Parathyroid adenoma (tissue), 2 donors: Measurements from ENCODE around the gene TEX19.

ENCODE experiments used
- H2AFZ ChIP-seq: fragments of 300-600 bp; sonication (generic); one replicate; pipeline ENCODE4 v1.7.0; 2017; ENCODE audit warnings: antibody characterized with exemption, mild to moderate bottlenecking
- H3K27ac ChIP-seq: fragments of 300-600 bp; sonication (generic); one replicate; pipeline ENCODE4 v1.7.0; 2017
- H3K27me3 ChIP-seq: fragments of 300-600 bp; sonication (generic); one replicate; pipeline ENCODE4 v1.7.0; 2017; ENCODE audit warnings: low read length; ENCODE audit not compliant: control insufficient read depth, insufficient read depth
- H3K36me3 ChIP-seq: fragments of 300-600 bp; sonication (generic); one replicate; pipeline ENCODE4 v1.7.0; 2017; ENCODE audit warnings: low read length; ENCODE audit not compliant: control insufficient read depth, insufficient read depth
- H3K4me1 ChIP-seq: fragments of 300-600 bp; sonication (generic); one replicate; pipeline ENCODE4 v1.7.0; 2017; ENCODE audit warnings: control low read depth
- H3K4me2 ChIP-seq: fragments of 300-600 bp; sonication (generic); one replicate; pipeline ENCODE4 v1.7.0; 2017; ENCODE audit warnings: low read length
- H3K4me3 ChIP-seq: fragments of 300-600 bp; sonication (generic); one replicate; pipeline ENCODE4 v1.7.0; 2017; ENCODE audit warnings: low read depth, low read length
- H3K79me2 ChIP-seq: fragments of 300-600 bp; sonication (generic); one replicate; pipeline ENCODE4 v1.7.0; 2017; ENCODE audit warnings: control low read depth
- H3K9ac ChIP-seq: fragments of 300-600 bp; sonication (generic); one replicate; pipeline ENCODE4 v1.7.0; 2017; ENCODE audit warnings: mild to moderate bottlenecking
- H3K9me3 ChIP-seq: fragments of 300-600 bp; sonication (generic); one replicate; pipeline ENCODE4 v1.7.0; 2017; ENCODE audit warnings: low read length; ENCODE audit not compliant: control insufficient read depth
- TF ChIP-seq, protein P1 (sequence below): fragments of 300-600 bp; sonication (generic); IDR thresholded peaks from one replicate; pipeline ENCODE4 v1.7.0; 2017; ENCODE audit warnings: antibody characterized with exemption, mild to moderate bottlenecking
- donor health status: primary hyperparathyroidism.

TEX19 gene

DNA sequence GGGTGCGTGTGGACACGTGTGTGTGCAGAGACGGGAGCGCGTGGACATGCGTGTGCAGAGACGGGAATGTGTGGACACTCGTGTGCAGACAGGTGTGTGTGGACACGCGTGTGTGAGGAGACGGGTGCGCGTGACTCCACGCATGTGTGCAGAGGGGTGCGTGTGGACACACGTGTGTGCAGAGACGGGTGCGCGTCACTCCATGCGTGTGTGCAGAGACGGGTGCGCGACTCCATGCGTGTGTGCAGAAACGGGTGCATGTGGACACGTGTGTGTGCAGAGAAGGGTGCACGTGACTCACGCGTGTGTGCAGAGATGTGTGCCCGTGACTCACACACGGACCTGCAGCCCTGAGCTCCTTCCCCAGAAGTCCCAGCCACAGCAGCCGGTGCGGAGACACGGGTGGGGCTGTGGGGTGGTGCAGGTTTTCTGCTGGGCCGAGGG is 39.4 kb upstream of the TEX19 start:
- Histone ChIP-seq H3K4me2 (no peak overlapping the region), H2AFZ (no peak overlapping the region)

DNA sequence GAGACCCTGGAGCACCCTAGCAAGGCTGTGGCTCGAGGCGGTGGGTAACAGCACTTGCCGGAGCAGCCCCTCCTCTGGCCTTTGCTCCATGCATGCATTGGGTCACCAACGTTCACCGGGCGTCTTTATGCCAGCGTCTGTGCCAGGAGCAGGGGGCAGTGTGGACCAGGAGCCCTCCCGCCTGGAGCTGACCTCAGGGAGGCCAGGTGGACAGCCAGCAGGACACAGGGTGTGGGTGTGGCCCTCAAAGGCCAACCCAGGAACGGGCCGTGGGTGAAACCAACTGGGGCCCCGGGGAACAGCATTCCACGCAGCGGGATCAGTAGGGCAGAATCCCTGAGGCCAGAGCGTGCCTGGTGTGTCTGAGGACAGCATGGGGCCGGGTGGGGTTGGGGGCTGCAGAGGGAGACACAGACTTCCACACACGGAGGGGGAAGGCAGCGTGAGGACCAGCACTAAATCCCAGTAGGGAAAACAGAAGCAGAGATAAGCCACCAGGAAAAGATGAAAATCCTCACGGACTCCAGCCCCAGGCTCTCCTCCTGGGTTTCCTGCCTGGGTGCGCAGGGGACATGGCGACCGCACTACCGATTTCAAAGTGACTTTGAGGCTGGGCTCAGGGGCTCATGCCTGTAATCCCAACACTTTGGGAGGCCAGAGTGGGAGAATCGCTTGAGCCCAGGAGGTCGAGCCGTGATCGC is 38.8 kb upstream of the TEX19 start:
- no peaks in the 10 kb centered on the region for H3K79me2 ChIP-seq
- peaks cover 4% of the 10 kb centered on the region for H3K27me3 ChIP-seq
- peaks cover 5% of the 10 kb centered on the region for H3K4me1 ChIP-seq
- H3K36me3 ChIP-seq = no peaks in the 10 kb centered on the region
- H3K4me2 ChIP-seq = no peak overlapping the region
- no peaks in the 10 kb centered on the region for H3K9me3 ChIP-seq
- no peak overlapping the region for H2AFZ ChIP-seq
- H3K9ac ChIP-seq = no peak overlapping the region
- TF ChIP-seq, protein P1, sequence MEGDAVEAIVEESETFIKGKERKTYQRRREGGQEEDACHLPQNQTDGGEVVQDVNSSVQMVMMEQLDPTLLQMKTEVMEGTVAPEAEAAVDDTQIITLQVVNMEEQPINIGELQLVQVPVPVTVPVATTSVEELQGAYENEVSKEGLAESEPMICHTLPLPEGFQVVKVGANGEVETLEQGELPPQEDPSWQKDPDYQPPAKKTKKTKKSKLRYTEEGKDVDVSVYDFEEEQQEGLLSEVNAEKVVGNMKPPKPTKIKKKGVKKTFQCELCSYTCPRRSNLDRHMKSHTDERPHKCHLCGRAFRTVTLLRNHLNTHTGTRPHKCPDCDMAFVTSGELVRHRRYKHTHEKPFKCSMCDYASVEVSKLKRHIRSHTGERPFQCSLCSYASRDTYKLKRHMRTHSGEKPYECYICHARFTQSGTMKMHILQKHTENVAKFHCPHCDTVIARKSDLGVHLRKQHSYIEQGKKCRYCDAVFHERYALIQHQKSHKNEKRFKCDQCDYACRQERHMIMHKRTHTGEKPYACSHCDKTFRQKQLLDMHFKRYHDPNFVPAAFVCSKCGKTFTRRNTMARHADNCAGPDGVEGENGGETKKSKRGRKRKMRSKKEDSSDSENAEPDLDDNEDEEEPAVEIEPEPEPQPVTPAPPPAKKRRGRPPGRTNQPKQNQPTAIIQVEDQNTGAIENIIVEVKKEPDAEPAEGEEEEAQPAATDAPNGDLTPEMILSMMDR = no peak
- H3K4me3 ChIP-seq = no peak overlapping the region
- H3K27ac ChIP-seq = no peak overlapping the region

More for the DNA sequence above, 39.4 kb upstream of the TEX19 start:
- no peaks in the 10 kb centered on the region for H3K9me3 ChIP-seq
- H3K9ac ChIP-seq = no peak overlapping the region
- peaks cover 4% of the 10 kb centered on the region for H3K27me3 ChIP-seq
- H3K36me3 ChIP-seq = no peaks in the 10 kb centered on the region
- H3K4me3 ChIP-seq = no peak overlapping the region
- TF ChIP-seq, protein P1 = no peak
- H3K79me2 ChIP-seq = no peaks in the 10 kb centered on the region
- H3K27ac ChIP-seq = no peak overlapping the region
- peaks cover 5% of the 10 kb centered on the region for H3K4me1 ChIP-seq

DNA sequence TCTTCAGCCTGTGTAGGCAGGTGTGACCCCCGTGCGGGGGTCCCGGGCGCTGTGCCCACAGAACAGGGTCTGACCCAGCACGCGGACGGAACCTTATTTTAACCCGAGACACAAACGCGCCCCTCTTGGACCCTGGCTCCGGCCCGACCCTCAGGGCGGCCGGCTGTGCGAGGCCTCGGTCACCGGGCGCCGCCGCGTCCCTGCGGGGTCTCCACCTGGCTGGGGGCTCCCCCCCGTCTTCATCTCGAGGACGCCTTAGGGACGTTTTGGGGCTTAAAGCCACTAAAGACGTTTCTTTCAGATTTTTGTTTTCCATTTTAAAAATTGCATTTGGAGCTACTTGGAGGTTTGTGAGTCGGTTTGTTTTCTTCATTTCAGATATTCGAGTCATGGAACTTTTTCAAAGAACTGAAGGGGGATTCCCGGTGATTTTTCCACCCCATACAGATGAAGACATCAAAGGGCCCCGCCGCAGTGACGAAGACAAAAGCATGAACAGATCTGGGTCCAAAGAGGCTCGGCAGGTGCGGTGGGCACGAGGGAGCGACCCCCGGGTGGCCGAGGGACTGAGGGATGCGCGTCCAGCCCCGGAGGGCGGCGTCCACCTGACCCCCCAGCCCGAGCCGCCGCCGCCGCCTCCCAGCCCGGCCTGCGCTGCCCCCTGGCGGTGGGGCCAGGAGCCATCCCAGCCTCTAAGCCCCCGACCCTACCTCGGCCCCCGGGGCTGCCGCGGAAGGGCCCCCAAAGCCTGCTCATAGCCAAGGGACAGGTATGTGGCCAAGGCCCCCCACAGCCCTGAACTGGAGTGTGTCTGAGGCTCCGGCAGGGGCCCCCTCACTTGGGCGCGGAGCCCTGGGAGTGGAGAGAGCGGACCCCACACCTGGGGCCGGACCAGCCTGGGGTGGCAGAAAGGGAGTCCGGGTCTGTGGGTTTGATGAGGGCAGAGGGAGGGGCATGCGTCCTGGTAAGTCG is 37.8 kb upstream of the TEX19 start:
- no peak overlapping the region for H3K9ac ChIP-seq
- no peaks in the 10 kb centered on the region for H3K79me2 ChIP-seq
- no peaks in the 10 kb centered on the region for H3K27me3 ChIP-seq
- H3K36me3 ChIP-seq = no peaks in the 10 kb centered on the region
- no peak overlapping the region for H3K4me3 ChIP-seq
- peaks cover 2% of the 10 kb centered on the region for H3K4me1 ChIP-seq
- H3K27ac ChIP-seq = no peak overlapping the region
- no peak overlapping the region for H2AFZ ChIP-seq
- H3K9me3 ChIP-seq = no peaks in the 10 kb centered on the region
- no peak overlapping the region for H3K4me2 ChIP-seq
- TF ChIP-seq, protein P1 = peak; percentile 97

DNA sequence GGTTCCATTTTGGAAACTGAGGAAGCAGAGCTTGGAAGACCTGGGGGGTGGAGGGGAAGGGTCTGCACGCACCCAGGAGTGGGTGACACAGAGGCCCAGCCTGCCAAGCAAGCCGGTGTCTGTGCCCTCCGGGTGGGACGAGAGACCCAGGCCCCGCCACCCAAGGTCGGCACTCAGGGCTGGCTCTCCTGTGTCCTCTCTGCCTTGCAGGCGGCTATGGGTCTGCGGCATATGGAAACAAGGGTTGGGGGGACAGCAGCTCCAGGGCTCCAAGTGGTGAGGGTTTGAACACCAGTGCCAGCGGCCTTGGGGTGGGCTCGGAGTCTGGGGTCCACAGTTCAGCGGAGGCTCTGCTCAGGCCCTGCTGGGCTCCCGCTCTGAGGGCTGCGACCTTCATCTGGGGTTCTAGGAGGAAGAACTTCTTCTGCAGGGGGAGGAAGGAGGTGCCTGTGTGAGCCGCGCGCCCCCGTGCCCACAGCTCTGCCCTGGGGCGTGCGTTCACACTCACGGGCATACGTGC is 37.0 kb upstream of the TEX19 start:
- no peak overlapping the region for H3K4me3 ChIP-seq
- TF ChIP-seq, protein P1 = no peak

More for the DNA sequence above, 37.0 kb upstream of the TEX19 start:
- Histone ChIP-seq H3K4me1 (peaks cover 2% of the 10 kb centered on the region), H3K9me3 (no peaks in the 10 kb centered on the region), H3K36me3 (no peaks in the 10 kb centered on the region), H3K27ac (no peak overlapping the region), H2AFZ (no peak overlapping the region), H3K79me2 (no peaks in the 10 kb centered on the region), H3K4me2 (no peak overlapping the region), H3K9ac (no peak overlapping the region), H3K27me3 (no peaks in the 10 kb centered on the region)
